K562 (cell line): ENCODE data around the gene HDAC7. TPM values are rescaled to one million over a fixed set of nuclear protein-coding genes. Genes with fewer than 3 reads are reported as not detected.

Experiments used
- COPS2 ChIP-seq: fragments of 450-650 bp; conservative IDR thresholded peaks from 2 replicates; pipeline ENCODE4 v1.6.1; 2016; ENCODE audit warnings: mild to moderate bottlenecking, moderate library complexity
- GTF2B ChIP-seq: IDR thresholded peaks from 2 replicates; pipeline ENCODE4 v1.6.1; 2011; ENCODE audit not compliant: insufficient read length; ENCODE audit errors: extremely low read depth
- L3MBTL2 ChIP-seq: fragments of 450-650 bp; IDR thresholded peaks from 2 replicates; pipeline ENCODE4 v1.6.1; 2016; ENCODE audit warnings: mild to moderate bottlenecking, moderate library complexity
- NCOR1 ChIP-seq: fragments of 450-650 bp; IDR thresholded peaks from 2 replicates; pipeline ENCODE4 v1.6.1; 2016; ENCODE audit warnings: mild to moderate bottlenecking, moderate library complexity
- PHB2 ChIP-seq: fragments of 450-650 bp; IDR thresholded peaks from 2 replicates; pipeline ENCODE4 v1.6.1; 2017; ENCODE audit warnings: low read depth
- WHSC1 ChIP-seq: IDR thresholded peaks from one replicate; pipeline ENCODE4 v1.6.1; 2012; ENCODE audit warnings: low read length, control low read depth, inconsistent platforms
- ZFP36 ChIP-seq: fragments of 150-350 bp; IDR thresholded peaks from 2 replicates; pipeline ENCODE4 v1.6.1; 2018; ENCODE audit warnings: low read length, low read depth; ENCODE audit not compliant: partially characterized antibody
- ZNF318 ChIP-seq, 2 experiments: fragments of 450-650 bp; IDR thresholded peaks; 2 replicates each; pipeline ENCODE4 v1.6.1; 2016; ENCODE audit warnings: mild to moderate bottlenecking in 2 of 2, borderline replicate concordance in 1 of 2, low read depth in 1 of 2, moderate library complexity in 1 of 2
- polyA plus RNA-seq, 8 experiments: library from polyadenylated mRNA; depleted of rRNA in 4 of 8; stranded (reverse) in 5 of 8; unstranded in 3 of 8; fragments of >200 nt; fragmentation: Nextera tagmentation in 2 of 8; fragmentation: Illumina TruSeq in 1 of 8; extraction: Ambion mirVana in 2 of 8; extraction: Trizol in 1 of 8; gene quantifications; 2 replicates each; pipeline versions ENCODE4 v1.2.1 to v1.2.3, GENCODE V29; 2011 to 2014; ENCODE audit warnings: inconsistent platforms in 1 of 8, missing spikeins in 1 of 8
- total RNA-seq, 7 experiments: library from RNA; depleted of rRNA in 6 of 7; stranded (reverse); fragments of >200 nt in 6 of 7; fragmentation: Illumina TruSeq in 2 of 7; extraction: Trizol in 2 of 7; gene quantifications; 2 replicates each; pipeline versions ENCODE4 v1.2.1 to v1.2.3, GENCODE V29; 2011 to 2021; ENCODE audit warnings: low replicate concordance in 1 of 7
- TF ChIP-seq, protein P1 (sequence below): IDR thresholded peaks from 2 replicates; pipeline ENCODE4 v1.6.1; 2011; ENCODE audit warnings: borderline replicate concordance, low read depth, mild to moderate bottlenecking, moderate library complexity, low read length; ENCODE audit not compliant: insufficient read depth, poor library complexity, severe bottlenecking

Gene HDAC7
- total and polyA plus RNA-seq, 9 of the 15 experiments (the other 6 are each of a cell fraction or from before 2014, with no cell fraction given) = 2.5 to 129 (median 31.1) TPM

- TF ChIP-seq ZNF318 (IDR thresholded peaks at IDR 0.05; ENCODE audit: borderline replicate concordance in 1 of 2, low read depth in 1 of 2) (no peak), NCOR1 (0 out of 2 replicates have a peak, but pooled peaks have one; percentile 25), PHB2 (no peak), WHSC1 (no peak), COPS2 (no peak), ZFP36 (no peak), L3MBTL2 (peak; percentile 18; the same call in 1 of the 2 replicates), GTF2B (no peak)
- TF ChIP-seq, protein P1, sequence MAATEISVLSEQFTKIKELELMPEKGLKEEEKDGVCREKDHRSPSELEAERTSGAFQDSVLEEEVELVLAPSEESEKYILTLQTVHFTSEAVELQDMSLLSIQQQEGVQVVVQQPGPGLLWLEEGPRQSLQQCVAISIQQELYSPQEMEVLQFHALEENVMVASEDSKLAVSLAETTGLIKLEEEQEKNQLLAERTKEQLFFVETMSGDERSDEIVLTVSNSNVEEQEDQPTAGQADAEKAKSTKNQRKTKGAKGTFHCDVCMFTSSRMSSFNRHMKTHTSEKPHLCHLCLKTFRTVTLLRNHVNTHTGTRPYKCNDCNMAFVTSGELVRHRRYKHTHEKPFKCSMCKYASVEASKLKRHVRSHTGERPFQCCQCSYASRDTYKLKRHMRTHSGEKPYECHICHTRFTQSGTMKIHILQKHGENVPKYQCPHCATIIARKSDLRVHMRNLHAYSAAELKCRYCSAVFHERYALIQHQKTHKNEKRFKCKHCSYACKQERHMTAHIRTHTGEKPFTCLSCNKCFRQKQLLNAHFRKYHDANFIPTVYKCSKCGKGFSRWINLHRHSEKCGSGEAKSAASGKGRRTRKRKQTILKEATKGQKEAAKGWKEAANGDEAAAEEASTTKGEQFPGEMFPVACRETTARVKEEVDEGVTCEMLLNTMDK = peak; percentile 96
Measured at GRCh38 chr12:47773062-47773857, 46.4 kb downstream of the HDAC7 start, which contains the start of gene SLC48A1 (continued).
